KG1 (cell line): ENCODE measurements around the gene RGS8.

ENCODE experiments used
- DNase-seq: peaks from one replicate; lab custom pipeline; 2025; lab: John Stamatoyannopoulos, UW

Gene RGS8

DNA sequence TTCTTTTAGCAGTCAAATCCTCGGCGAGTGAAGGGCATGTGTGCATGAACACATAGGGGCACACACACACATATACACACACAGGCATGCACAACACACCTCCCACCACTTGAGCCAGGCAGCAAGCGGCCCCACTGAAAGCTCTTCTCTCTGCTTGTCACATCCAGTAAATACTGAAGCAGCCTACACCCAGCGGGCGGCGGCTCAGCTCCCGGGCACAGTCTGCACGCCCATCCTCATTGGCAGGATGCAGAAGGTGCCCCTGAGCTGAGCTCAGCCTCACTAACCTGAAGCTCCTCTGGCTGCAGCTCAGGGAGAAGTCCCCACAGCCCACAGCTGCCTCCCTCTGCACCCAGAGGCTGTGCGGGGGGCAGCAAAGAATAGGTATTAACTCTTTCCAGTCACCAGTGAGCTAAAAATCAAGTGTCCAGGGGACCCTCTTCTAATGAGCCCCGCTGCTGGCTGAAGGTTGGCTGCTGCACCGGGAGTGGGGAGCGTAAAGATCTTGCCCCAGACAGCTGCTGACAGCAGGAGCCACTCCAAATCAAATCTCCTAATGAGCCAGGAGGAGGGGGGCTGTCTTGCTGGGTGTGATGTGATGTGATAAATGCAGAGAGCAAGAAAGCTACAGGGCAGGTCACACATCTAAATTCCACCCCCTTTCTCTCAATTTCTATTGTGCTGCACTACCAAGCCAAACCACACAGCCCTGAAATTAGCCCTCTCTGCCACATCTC lies 12.5 kb downstream of the RGS8 start:
- no peak for DNase-seq

DNA sequence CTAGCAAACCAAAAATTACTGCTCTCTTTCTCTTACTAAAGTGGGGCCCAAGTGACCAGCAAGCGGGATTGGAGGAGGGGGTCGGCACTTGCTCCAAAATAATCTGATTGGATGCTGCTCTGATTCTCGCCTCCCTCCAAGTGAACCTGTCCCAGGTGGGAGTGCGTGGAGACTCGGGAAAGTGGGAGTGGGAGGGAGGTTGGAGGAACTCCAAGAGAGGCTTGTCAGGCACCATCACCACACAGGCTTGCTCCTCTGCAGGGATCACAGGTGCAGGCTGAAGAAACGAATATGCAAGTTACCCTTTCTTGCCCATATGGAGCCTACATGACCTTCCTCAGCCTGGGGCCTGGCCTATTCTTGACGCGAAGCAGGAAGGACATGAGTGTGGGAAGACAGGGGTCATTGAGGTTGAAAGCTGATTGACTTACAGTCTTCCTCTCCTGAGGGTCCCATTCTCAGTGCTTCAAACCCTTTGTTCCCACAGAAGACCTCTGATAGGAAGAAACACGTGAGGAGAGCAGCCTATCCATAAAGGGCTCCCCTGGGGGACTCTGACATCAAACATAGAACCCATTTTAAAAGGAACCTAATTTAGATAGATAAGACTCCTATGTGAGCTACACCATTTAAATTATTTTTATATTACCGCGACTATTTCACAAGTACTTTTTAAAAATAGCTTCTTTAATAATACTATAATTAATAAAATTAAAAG lies 14.2 kb downstream of the RGS8 start:
- no peak for DNase-seq

DNA sequence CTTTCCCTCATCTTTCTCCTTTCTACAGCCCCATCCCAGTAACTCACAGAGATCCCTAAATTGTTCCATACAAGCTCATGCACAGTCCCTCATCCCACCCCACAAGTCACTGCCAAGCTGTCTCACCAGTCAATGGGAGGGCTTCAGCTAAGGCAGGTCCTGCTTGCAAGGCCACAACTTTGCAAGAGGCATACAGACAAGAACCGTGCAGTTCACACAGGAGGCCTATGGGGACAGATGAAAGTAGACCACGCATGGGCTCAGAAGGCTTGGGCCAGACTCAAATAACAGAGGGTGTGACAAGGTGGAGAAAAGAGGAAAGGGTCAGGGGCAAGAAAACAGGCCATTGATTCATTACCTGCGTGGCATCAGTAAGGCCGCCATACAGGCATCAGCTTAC lies 15.1 kb downstream of the RGS8 start:
- no peak for DNase-seq

DNA sequence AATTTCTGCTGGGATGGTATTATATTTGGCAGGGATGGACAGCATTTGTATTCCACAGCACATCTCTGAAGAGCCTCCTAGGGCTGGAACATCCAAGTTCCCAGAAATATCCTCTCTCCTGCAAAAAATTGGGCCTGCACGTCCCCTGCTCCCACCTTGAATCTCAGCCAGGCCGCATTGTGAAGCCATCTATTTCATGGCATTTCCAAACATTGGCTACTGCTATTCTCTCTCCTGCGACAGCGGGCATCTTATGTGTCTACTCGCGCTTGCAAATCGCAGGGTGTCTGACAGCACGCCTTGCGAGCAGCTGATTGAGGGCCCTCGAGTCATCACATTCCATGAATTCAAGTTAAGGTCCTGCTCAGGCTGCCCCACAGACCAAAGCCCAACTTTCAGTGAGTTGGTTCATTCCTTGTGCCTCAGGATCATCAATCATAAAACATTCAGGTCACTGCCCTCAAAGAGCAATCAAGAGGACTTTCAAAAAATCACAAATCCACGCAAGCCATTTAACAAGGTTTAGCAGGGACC lies 15.8 kb downstream of the RGS8 start:
- no peak for DNase-seq

DNA sequence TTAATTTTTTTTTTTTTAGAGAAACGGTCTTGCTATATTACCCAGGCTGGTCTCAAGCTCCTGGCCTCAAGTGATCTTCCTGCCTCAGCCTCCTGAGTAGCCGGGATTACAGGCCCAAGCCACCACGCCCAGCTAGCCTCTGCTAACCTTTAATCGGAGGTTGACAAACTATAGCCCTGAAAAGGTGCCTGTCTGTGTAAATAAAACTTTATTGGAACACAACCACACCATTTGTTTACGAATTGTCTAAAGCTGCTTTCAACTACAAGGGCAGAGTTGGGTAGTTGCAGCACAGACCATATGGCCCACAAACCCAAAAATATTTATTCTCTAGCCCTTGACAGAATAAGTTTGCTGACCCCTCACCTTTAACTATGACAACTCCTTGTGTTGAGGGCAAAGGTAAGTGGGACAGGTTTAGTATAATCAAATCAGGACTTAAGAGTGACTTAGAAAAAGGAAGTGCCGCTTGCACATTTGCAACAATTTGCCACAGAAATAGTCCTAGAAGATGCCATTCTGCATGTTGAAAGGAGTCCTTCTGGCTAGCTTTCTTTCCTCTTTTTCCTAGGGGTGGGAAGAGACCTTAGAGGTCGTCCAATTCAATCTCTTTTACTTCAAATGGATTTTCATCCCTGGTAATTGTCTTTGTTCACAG lies 16.4 kb downstream of the RGS8 start:
- no peak for DNase-seq

GRCh38 chr1:182666706-182667105 lies 17.7 kb downstream of the RGS8 start:
- no peak for DNase-seq

DNA sequence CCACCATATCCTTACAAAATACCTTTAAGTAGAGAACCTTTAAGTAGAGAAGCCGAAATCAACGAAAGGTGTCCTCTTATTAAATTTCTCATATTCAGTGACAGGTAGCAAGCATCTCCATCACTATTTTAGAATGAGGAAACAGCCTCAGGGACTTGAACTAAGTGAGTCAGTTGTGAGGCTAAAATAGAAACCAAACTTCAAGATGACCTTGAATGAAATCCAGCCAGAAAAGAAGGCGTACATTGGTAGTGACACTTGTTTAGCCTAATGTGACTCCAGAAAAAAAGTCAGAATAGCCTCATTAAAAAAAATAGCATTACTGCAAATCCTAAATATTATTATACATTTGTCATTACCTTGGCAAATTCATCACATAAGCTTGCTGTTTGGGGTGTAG lies 20.1 kb downstream of the RGS8 start:
- DNase-seq = no peak

GRCh38 chr1:182662956-182663355 lies 21.4 kb downstream of the RGS8 start:
- no peak for DNase-seq

DNA sequence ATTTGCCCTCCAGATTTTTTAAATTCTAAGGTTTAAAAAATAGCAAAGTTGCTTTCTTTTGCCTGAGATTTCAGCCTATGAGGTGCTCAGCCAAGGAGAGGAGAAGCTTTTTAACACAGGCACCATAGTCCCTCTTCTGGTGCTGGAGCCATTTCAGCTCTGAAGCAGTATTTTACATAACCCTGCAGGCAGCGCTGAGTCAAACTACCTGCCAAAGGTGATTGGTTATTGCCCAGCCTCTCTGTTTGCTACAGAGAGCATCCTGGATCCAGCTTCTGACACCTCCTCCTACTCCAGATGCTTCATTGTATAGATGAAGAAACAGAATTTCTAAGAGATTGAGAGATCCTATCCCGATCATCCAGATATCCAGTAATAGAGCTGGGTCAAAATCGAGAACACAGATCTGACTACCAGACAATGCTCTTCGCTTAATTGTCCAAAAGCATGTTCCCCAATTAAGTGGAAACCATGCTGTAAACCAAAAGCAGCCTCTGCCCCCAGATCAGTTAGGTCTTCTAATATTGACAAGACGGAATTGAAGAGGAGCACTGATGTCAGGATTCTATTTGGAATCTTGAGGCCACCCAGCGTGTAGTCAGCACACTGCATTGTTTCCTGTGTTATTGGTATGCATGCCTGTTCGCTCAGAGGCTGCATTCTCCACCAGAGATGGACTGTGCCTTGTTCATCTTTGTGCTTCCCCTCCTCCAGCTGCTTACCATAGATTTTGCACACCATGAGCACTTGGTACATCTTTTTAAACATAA lies 22.1 kb downstream of the RGS8 start:
- DNase-seq = no peak

DNA sequence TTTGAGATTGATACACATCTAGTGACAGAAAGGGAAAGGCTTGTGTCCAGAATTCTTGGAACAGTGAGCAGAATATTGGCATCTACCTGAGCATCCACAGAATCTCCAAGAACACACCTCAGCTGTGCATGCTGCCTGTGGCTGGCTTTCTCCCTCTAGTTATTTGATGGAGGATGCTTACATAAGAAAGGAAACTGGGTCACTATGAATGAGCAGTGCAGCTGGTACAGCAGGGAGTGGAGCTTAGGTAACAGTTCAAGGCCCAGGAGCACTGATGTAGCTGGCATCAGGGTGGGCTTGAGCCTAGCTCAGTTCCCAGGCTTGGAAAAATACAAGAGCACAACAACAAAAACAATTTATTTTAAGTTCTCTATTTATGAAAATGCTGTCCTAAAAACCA lies 26.3 kb downstream of the RGS8 start:
- DNase-seq = no peak

DNA sequence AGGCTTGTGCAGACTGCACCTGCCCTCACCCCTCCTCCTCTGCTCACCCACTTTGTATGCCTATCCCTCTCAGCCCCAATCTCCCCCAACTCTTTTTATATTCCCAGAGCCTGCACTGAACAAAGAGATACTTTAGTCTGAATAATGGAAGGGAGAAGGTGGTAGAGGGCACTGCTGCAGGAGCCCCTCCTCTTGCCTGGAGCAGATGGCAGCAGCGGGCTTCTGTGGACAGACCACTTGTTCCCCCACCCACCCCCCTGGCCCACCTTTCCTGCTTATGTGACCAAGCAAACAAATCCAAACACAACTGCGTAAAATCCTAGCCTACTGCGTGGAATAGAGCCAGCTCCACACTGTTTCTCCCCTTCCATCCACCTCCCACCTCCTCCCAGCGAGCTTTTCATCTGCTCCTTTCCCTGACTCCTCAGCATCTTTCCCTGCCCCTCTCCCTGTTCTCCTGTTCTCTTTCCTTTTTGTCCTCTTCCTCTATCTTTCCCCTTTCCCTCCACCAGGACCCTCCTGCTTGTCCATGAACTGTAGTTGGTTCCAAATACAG lies 27.5 kb downstream of the RGS8 start:
- no peak for DNase-seq

DNA sequence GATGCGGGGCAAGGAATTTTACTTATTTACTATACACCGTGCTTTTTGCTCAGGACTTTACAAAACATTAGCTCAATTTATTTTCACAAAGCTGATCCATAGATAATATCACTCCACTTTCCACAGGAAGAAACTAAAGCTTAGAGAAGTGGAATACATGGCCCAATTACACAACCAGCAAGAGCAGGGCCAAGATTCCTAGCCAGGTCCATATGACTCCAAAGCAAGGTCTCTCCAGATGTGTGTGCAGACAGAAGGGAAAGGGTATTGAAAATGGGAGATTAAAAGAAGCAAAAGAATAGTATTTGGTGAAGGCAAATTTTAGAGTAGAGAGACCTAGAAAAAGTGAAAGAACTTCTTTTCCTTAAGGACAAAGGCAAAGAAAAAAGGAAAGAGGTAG lies 30.4 kb downstream of the RGS8 start:
- no peak for DNase-seq

- no peak for DNase-seq
Measured at GRCh38 chr1:182652933-182653332, 31.5 kb downstream of the RGS8 start.

- DNase-seq = no peak
Measured at GRCh38 chr1:182651339-182651724, 33.1 kb downstream of the RGS8 start.

GRCh38 chr1:182650678-182651338 lies 33.6 kb downstream of the RGS8 start:
- no peak for DNase-seq

DNA sequence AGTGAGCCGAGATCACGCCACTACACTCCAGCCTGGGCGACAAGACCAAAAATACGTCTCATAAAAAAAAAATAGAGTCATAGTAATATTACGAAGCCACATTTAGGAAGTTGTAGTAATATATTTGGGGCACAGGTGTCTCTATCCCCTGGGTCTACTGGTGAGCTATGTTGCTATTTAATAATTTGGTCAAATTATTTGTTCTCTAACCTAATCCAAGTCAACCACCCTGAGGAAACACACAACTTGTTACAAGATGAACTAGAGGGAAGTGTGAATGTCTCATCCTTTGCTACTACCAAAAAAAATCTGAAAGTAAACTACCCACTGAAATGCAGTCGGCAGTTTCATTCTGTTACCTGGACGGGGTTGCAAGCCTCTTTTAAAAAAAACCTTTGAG lies 35.3 kb downstream of the RGS8 start:
- no peak for DNase-seq

DNA sequence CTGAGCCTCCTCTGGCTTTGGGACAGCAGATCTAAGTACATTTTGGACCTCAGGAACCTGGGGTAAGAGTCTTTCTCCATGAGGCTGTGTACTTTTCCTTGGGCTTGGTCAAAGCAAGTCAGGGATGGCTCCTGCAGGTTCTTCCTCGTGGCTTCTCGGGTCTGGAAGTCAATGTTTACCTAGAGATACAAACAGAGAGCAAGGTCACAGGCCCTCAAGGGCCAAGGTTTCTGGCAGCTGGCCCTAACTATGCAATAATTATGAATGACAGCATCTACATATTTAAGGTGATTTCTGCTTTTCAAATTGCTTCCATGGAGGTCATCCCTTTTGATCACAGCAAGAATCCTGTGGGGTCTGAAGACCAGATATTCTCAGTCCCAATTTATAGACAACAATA lies 37.6 kb downstream of the RGS8 start:
- no peak for DNase-seq

GRCh38 chr1:182644886-182645285 lies 39.5 kb downstream of the RGS8 start:
- DNase-seq = no peak

DNA sequence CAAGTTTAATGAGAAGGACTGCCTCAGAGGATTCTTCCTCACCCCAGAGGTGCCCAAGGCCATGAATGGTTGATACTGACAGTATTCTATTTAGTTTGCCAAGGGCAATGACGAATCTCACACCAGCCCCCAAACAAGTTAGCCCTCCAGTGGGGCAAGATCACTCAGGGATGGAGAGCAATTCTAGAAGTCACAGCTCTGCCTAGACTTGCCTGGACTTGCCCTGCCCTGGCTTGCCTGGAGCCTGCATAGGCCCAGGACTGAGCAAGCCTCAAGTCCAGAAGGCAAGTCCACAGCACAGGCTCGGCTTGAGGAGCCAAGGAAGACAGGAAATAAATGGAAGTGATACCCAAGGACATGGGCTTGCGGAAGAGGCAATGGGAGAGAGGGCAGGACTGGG lies 40.7 kb downstream of the RGS8 start:
- DNase-seq = no peak

DNA sequence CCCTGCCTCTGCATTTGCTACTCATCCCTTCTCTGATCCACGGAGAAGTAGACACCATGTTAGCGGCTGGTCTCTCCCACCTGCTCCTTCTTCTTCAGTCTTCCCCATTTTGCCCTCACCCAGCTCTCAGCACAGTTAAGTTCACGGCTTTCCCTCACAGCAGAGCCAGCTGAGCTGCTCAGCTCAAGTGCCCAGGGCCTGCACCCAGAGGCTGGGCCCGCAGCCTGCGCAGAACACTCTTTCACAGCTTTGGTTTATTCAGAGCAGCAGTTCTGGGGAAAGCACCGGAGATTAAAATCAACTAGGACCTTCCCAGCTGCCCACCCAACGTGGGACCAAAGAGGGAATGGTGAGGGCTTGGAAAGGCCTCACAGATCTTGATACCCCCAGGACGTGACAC lies 41.9 kb downstream of the RGS8 start:
- DNase-seq = no peak

GRCh38 chr1:182641561-182641960 lies 42.8 kb downstream of the RGS8 start:
- no peak for DNase-seq
